DND-41 (cell line): ENCODE results near the gene GRIK4.

ENCODE experiments used
- ATAC-seq: fragments of 200-7000 bp; cut with Tn5 transposase; 3 replicates; pipeline ENCODE4 v1.9.1; 2021; ENCODE audit warnings: low read depth; ENCODE audit not compliant: insufficient read depth
- DNase-seq: peaks from one replicate; pipeline ENCODE4 v3.0.0-alpha.2; 2020
- H2AFZ ChIP-seq: 2 replicates; pipeline ENCODE4 v1.6.0; 2012; ENCODE audit warnings: low read depth, low read length
- H3K27ac ChIP-seq: 2 replicates; pipeline ENCODE4 v1.5.1; 2012; ENCODE audit warnings: low read length, inconsistent platforms
- H3K27me3 ChIP-seq: fragments of 200-600 bp; sonication (generic); 2 replicates; pipeline ENCODE4 v1.6.0; 2012; ENCODE audit warnings: low read length, mild to moderate bottlenecking, inconsistent platforms; ENCODE audit not compliant: insufficient read depth, poor library complexity
- H3K36me3 ChIP-seq: 2 replicates; pipeline ENCODE4 v1.5.1; 2012; ENCODE audit warnings: low read length, inconsistent platforms; ENCODE audit not compliant: insufficient read depth
- H3K4me1 ChIP-seq: 2 replicates; pipeline ENCODE4 v1.5.1; 2012; ENCODE audit warnings: mild to moderate bottlenecking, low read length; ENCODE audit not compliant: insufficient read depth
- H3K4me2 ChIP-seq: 2 replicates; pipeline ENCODE4 v1.6.0; 2012; ENCODE audit warnings: mild to moderate bottlenecking, moderate library complexity, low read length, inconsistent platforms; ENCODE audit not compliant: insufficient read depth
- H3K4me3 ChIP-seq, 2 experiments: fragments of 200-600 bp in 1 of 2; shearing (Covaris generic) in 1 of 2; 2 replicates each; pipeline ENCODE4 v1.5.1; 2012 to 2016; ENCODE audit warnings: inconsistent platforms in 2 of 2, low read length in 2 of 2, mild to moderate bottlenecking in 2 of 2, low read depth in 1 of 2, moderate library complexity in 1 of 2
- H3K79me2 ChIP-seq: 2 replicates; pipeline ENCODE4 v1.6.0; 2012; ENCODE audit warnings: low read length, inconsistent platforms; ENCODE audit not compliant: insufficient read depth
- H3K9ac ChIP-seq: 2 replicates; pipeline ENCODE4 v1.6.0; 2012; ENCODE audit warnings: low read depth, mild to moderate bottlenecking, inconsistent platforms, low read length, moderate library complexity
- H3K9me3 ChIP-seq: 2 replicates; pipeline ENCODE4 v1.5.1; 2012; ENCODE audit warnings: low read length, moderate library complexity, mild to moderate bottlenecking, inconsistent platforms; ENCODE audit not compliant: insufficient read depth, severe bottlenecking
- H4K20me1 ChIP-seq: 2 replicates; pipeline ENCODE4 v1.6.0; 2012; ENCODE audit warnings: low read length; ENCODE audit not compliant: insufficient read depth
- CTCF ChIP-seq: IDR thresholded peaks from 2 replicates; pipeline ENCODE4 v1.5.1; 2012; ENCODE audit warnings: borderline replicate concordance, low read length, moderate library complexity, mild to moderate bottlenecking; ENCODE audit not compliant: poor library complexity, severe bottlenecking; ENCODE audit errors: extremely low read depth
- EZH2 ChIP-seq: IDR thresholded peaks from 3 replicates; pipeline ENCODE4 v1.6.1; 2012; ENCODE audit warnings: borderline replicate concordance, low read depth, mild to moderate bottlenecking, moderate library complexity, low read length, inconsistent platforms; ENCODE audit not compliant: severe bottlenecking

GRIK4 gene

GRCh38 chr11:120513436-120514315, 2.1 kb downstream of the GRIK4 start:
- no peaks in the 10 kb centered on the region for H3K27me3 ChIP-seq
- no peak overlapping the region for H3K9ac ChIP-seq
- no peaks in the 10 kb centered on the region for H3K79me2 ChIP-seq
- H3K27ac ChIP-seq = no peak overlapping the region
- H3K4me1 ChIP-seq = no peaks in the 10 kb centered on the region
- H2AFZ ChIP-seq = no peak overlapping the region
- ATAC-seq (no peak), DNase-seq (no peak)
- H3K36me3 ChIP-seq = no peaks in the 10 kb centered on the region
- TF ChIP-seq EZH2 = no peak
- TF ChIP-seq CTCF = no peak
- H3K4me2 ChIP-seq = no peak overlapping the region
- no peak overlapping the region for H3K4me3 ChIP-seq
- H3K9me3 ChIP-seq = no peaks in the 10 kb centered on the region
- H4K20me1 ChIP-seq = peaks cover 8% of the 10 kb centered on the region; the same call in 1 of the 2 replicates

- ATAC-seq (no peak), DNase-seq (no peak)
- no peaks in the 10 kb centered on the region for H3K4me1 ChIP-seq
- TF ChIP-seq EZH2 (no peak), CTCF (no peak)
- no peak overlapping the region for H3K9ac ChIP-seq
- H3K4me2 ChIP-seq = no peak overlapping the region
- no peak overlapping the region for H2AFZ ChIP-seq
- H3K9me3 ChIP-seq = no peaks in the 10 kb centered on the region
- H3K36me3 ChIP-seq = no peaks in the 10 kb centered on the region
- H3K27me3 ChIP-seq = no peaks in the 10 kb centered on the region
- H3K4me3 ChIP-seq = no peak overlapping the region
- no peaks in the 10 kb centered on the region for H3K79me2 ChIP-seq
- peaks cover 8% of the 10 kb centered on the region; the same call in 1 of the 2 replicates for H4K20me1 ChIP-seq
- no peak overlapping the region for H3K27ac ChIP-seq
These were observed 3.1 kb downstream of the GRIK4 start for GRCh38 chr11:120514541-120515121.

GRCh38 chr11:120515186-120515723, 3.7 kb downstream of the GRIK4 start:
- H3K9ac ChIP-seq = no peak overlapping the region

More at GRCh38 chr11:120515186-120515723, 3.7 kb downstream of the GRIK4 start:
- no peak overlapping the region for H3K4me2 ChIP-seq
- no peak overlapping the region for H3K4me3 ChIP-seq
- no peaks in the 10 kb centered on the region for H3K4me1 ChIP-seq
- no peaks in the 10 kb centered on the region for H3K9me3 ChIP-seq
- no peak overlapping the region for H2AFZ ChIP-seq
- ATAC-seq = no peak
- no peak for TF ChIP-seq EZH2
- TF ChIP-seq CTCF = no peak
- no peak overlapping the region for H3K27ac ChIP-seq
- peaks cover 8% of the 10 kb centered on the region; the same call in 1 of the 2 replicates for H4K20me1 ChIP-seq
- H3K79me2 ChIP-seq = no peaks in the 10 kb centered on the region
- no peaks in the 10 kb centered on the region for H3K36me3 ChIP-seq
- no peak for DNase-seq
- H3K27me3 ChIP-seq = no peaks in the 10 kb centered on the region
